ENCODE measurements around the gene GLI1. TPM values are rescaled to one million over a fixed set of nuclear protein-coding genes. Genes with fewer than 3 reads are reported as not detected.

GLI1 gene
- total RNA-seq, 1 experiment from 2014 or later = 6.4 TPM

GRCh38 chr12:57477710-57478681 lies 18.4 kb downstream of the GLI1 start:
- H2AFZ ChIP-seq (ENCODE audit: low read depth, low read length, poor library complexity, severe bottlenecking) = no peak overlapping the region
- H3K9me2 ChIP-seq (ENCODE audit: insufficient read depth) = no peaks in the 10 kb centered on the region
- BruUV-seq (replicated peaks) = no TSS peak
- no peak overlapping the region for H3K4me3 ChIP-seq (replicated peaks in 1 of 2; ENCODE audit: low read depth in 1 of 2, low read length in 2 of 2)
- H3K4me1 ChIP-seq (ENCODE audit: control insufficient read depth in 1 of 2, insufficient read depth in 2 of 2, low read length in 2 of 2) = peaks cover 0 to 16% of the 10 kb centered on the region in 2 experiments; a peak in 2 of 4 replicates
- H3K79me2 ChIP-seq (ENCODE audit: insufficient read depth, low read length) = no peaks in the 10 kb centered on the region
- peaks cover 19% of the 10 kb centered on the region for H3K27me3 ChIP-seq (ENCODE audit: insufficient read depth, low read length)
- no peak overlapping the region; the same call in 1 of the 2 replicates for H3K4me2 ChIP-seq (ENCODE audit: low read length)
- H3K36me3 ChIP-seq (ENCODE audit: control insufficient read depth in 1 of 2, insufficient read depth in 2 of 2, low read length in 2 of 2) = no peaks in the 10 kb centered on the region
- POLR2A ChIA-PET = no interaction called here
- TF ChIP-seq CEBPB (IDR thresholded peaks at IDR 0.05; ENCODE audit: low read depth) = no peak
- no peak for TF ChIP-seq YY1 (IDR thresholded peaks at IDR 0.05; ENCODE audit: extremely low read depth, insufficient replicate concordance, low read depth, low read length)
- TF ChIP-seq TCF7L2 (IDR thresholded peaks at IDR 0.05; ENCODE audit: borderline replicate concordance, extremely low read depth, insufficient read depth, insufficient read length) = no peak
- TF ChIP-seq ZFX (IDR thresholded peaks at IDR 0.05) = no peak
- TF ChIP-seq SP1 (IDR thresholded peaks at IDR 0.05; ENCODE audit: low read depth) = no peak
- no peak for TF ChIP-seq SIN3A (IDR thresholded peaks at IDR 0.05; ENCODE audit: low read depth)
- TF ChIP-seq SRF (IDR thresholded peaks at IDR 0.05; ENCODE audit: low read depth) = no peak
- no peak for TF ChIP-seq JUND (IDR thresholded peaks at IDR 0.05)
- TF ChIP-seq ATF3 (IDR thresholded peaks at IDR 0.05) = no peak
- H4K20me1 ChIP-seq (ENCODE audit: insufficient read depth) = no peaks in the 10 kb centered on the region
- H3K9ac ChIP-seq (ENCODE audit: low read length) = no peak overlapping the region
- RAD21 ChIA-PET (ENCODE audit: low non-redundant PET in 1 of 2, low total read pairs in 2 of 2, uncharacterized antibody in 2 of 2, unreplicated experiment in 2 of 2) = no interaction called here
- no peak overlapping the region for H3K27ac ChIP-seq (ENCODE audit: low read depth, low read length)
- H3K9me3 ChIP-seq (ENCODE audit: control insufficient read depth in 1 of 2, insufficient read depth in 1 of 2, low read depth in 1 of 2, low read length in 2 of 2) = no peaks in the 10 kb centered on the region
- intact Hi-C loops (cut with micrococcal nuclease) = no loop called here
- CTCF ChIA-PET = interaction anchor here (1.1 kb wide), 2 partner anchors 19 to 23 kb away, joined by 3 read pairs; partner anchors contain the start of genes GLI1 and INHBE
- no peak for DNase-seq (ENCODE audit: low read depth, low spot score)
- no peak for ATAC-seq

- no TSS peak for BruUV-seq (replicated peaks)
- Histone ChIP-seq H3K4me3 (replicated peaks in 1 of 2; ENCODE audit: low read depth in 1 of 2, low read length in 2 of 2) (no peak overlapping the region), H3K27ac (ENCODE audit: low read depth, low read length) (no peak overlapping the region), H3K79me2 (ENCODE audit: insufficient read depth, low read length) (no peaks in the 10 kb centered on the region), H3K4me2 (ENCODE audit: low read length) (no peak overlapping the region), H2AFZ (ENCODE audit: low read depth, low read length, poor library complexity, severe bottlenecking) (no peak overlapping the region), H3K36me3 (ENCODE audit: control insufficient read depth in 1 of 2, insufficient read depth in 2 of 2, low read length in 2 of 2) (no peaks in the 10 kb centered on the region), H3K9ac (ENCODE audit: low read length) (no peak overlapping the region), H4K20me1 (ENCODE audit: insufficient read depth) (no peaks in the 10 kb centered on the region), H3K27me3 (ENCODE audit: insufficient read depth, low read length) (peaks cover 13% of the 10 kb centered on the region), H3K4me1 (ENCODE audit: control insufficient read depth in 1 of 2, insufficient read depth in 2 of 2, low read length in 2 of 2) (peaks cover 0 to 16% of the 10 kb centered on the region in 2 experiments; a peak in 2 of 4 replicates), H3K9me3 (ENCODE audit: control insufficient read depth in 1 of 2, insufficient read depth in 1 of 2, low read depth in 1 of 2, low read length in 2 of 2) (no peaks in the 10 kb centered on the region), H3K9me2 (ENCODE audit: insufficient read depth) (no peaks in the 10 kb centered on the region)
- TF ChIP-seq ZNF274 (IDR thresholded peaks at IDR 0.05; ENCODE audit: low read depth, low read length) = no peak
- no peak for TF ChIP-seq REST (IDR thresholded peaks at IDR 0.05; ENCODE audit: low read depth)
- TF ChIP-seq MAX (IDR thresholded peaks at IDR 0.05) = no peak
- no peak for TF ChIP-seq EZH2 (IDR thresholded peaks at IDR 0.05)
- ChIA-PET CTCF (no interaction called here), POLR2A (no interaction called here), RAD21 (ENCODE audit: low non-redundant PET in 1 of 2, low total read pairs in 2 of 2, uncharacterized antibody in 2 of 2, unreplicated experiment in 2 of 2) (no interaction called here)
- DNase-seq (ENCODE audit: low read depth, low spot score) (no peak), ATAC-seq (no peak)
- intact Hi-C loops (cut with micrococcal nuclease) = no loop called here
These were observed 19.4 kb downstream of the GLI1 start for GRCh38 chr12:57479043-57479375.

Data from HCT116 (cell line).